ENCODE results near the gene ADAM12. TPM values are rescaled to one million over a fixed set of nuclear protein-coding genes. Genes with fewer than 3 reads are reported as not detected.

Gene ADAM12
- total RNA-seq, 1 experiment from 2014 or later: 0.24 TPM

DNA sequence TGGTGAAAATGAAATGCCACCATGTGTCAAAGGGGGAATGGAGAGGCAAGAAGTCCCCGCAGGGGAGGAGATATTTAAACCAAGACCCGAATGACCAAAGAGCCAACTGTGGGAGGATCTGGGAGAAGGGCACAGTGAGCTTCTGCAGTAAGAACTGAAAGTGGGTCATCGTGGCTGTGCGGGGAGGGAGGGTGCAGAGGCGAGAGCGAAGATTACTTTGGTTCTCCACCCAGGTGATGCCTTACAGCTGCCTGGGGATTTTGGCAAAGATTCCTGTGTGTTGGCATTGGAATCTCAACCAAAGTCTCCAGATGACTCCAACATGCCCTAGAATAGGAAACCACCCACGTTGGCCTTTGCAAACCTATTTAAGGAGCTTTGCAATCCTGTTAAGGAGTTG lies 44.2 kb upstream of the ADAM12 start:
- Histone ChIP-seq H3K18ac (ENCODE audit: insufficient read length, low read depth, low read length) (no peak overlapping the region), H4K8ac (replicated peaks; ENCODE audit: insufficient read length, low read depth, low read length) (no peak overlapping the region), H2BK5ac (ENCODE audit: insufficient read length, low read length) (no peak overlapping the region), H4K5ac (ENCODE audit: insufficient read length, low read depth, low read length) (no peak overlapping the region), H3K4me1 (ENCODE audit: insufficient read depth, low read length) (no peaks in the 10 kb centered on the region), H3K79me1 (ENCODE audit: insufficient read depth, low read depth, low read length, poor library complexity, severe bottlenecking) (no peaks in the 10 kb centered on the region), H4K91ac (ENCODE audit: insufficient read length, low read depth, low read length) (no peak overlapping the region), H3K4me2 (ENCODE audit: insufficient read depth, insufficient read length, low read length) (no peak overlapping the region), H3K9me3 (ENCODE audit: control insufficient read depth, low read depth, low read length) (no peaks in the 10 kb centered on the region), H3K23me2 (ENCODE audit: insufficient read length, low read depth, low read length, poor library complexity, severe bottlenecking) (no peaks in the 10 kb centered on the region), H2BK20ac (ENCODE audit: low read depth, low read length, poor library complexity, severe bottlenecking) (no peak overlapping the region), H2BK12ac (ENCODE audit: insufficient read length, low read depth, low read length) (no peak overlapping the region), H2AK5ac (ENCODE audit: insufficient read length, low read length) (no peak overlapping the region), H2BK15ac (ENCODE audit: low read depth, low read length) (no peak overlapping the region), H3K14ac (ENCODE audit: insufficient read depth, low read length) (no peak overlapping the region), H3K4ac (ENCODE audit: low read depth, low read length) (no peak overlapping the region), H3K9ac (ENCODE audit: extremely low read depth, insufficient read length, low read length) (no peak overlapping the region), H3K27ac (ENCODE audit: insufficient read length, low read depth, low read length) (no peak overlapping the region), H3K27me3 (ENCODE audit: insufficient read depth, low read length) (no peaks in the 10 kb centered on the region), H2BK120ac (ENCODE audit: low read depth, low read length, poor library complexity, severe bottlenecking) (no peak overlapping the region), H2AFZ (ENCODE audit: low read length) (no peak overlapping the region), H4K20me1 (ENCODE audit: control insufficient read depth, insufficient read depth, insufficient read length) (no peaks in the 10 kb centered on the region), H3K79me2 (ENCODE audit: insufficient read depth, low read length) (no peaks in the 10 kb centered on the region), H3T11ph (ENCODE audit: low read length) (no peak overlapping the region), H3K56ac (ENCODE audit: insufficient read length, low read depth, low read length) (no peak overlapping the region), H3K23ac (ENCODE audit: insufficient read length, low read depth, low read length) (no peak overlapping the region)
- WGBS (ENCODE audit: extremely low coverage, insufficient read length, low lambda C conversion rate): no CpG with 5 or more reads among the region's 7 CpGs
- no peak overlapping the region for H3K27ac Mint-ChIP-seq
- H3K9me3 Mint-ChIP-seq: no peaks in the 10 kb centered on the region; a peak in 1 of 5 replicates
- no peaks in the 10 kb centered on the region; a peak in 1 of 4 replicates for H3K4me1 Mint-ChIP-seq
- DNase-seq: no peak
- TF ChIP-seq, protein P1, sequence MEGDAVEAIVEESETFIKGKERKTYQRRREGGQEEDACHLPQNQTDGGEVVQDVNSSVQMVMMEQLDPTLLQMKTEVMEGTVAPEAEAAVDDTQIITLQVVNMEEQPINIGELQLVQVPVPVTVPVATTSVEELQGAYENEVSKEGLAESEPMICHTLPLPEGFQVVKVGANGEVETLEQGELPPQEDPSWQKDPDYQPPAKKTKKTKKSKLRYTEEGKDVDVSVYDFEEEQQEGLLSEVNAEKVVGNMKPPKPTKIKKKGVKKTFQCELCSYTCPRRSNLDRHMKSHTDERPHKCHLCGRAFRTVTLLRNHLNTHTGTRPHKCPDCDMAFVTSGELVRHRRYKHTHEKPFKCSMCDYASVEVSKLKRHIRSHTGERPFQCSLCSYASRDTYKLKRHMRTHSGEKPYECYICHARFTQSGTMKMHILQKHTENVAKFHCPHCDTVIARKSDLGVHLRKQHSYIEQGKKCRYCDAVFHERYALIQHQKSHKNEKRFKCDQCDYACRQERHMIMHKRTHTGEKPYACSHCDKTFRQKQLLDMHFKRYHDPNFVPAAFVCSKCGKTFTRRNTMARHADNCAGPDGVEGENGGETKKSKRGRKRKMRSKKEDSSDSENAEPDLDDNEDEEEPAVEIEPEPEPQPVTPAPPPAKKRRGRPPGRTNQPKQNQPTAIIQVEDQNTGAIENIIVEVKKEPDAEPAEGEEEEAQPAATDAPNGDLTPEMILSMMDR (conservative IDR thresholded peaks at IDR 0.05): no peak
- no peak overlapping the region for H3K4me3 Mint-ChIP-seq
- H3K27me3 Mint-ChIP-seq (ENCODE audit: low read depth): peaks cover 2% of the 10 kb centered on the region; the same call in 1 of the 2 replicates
- H3K36me3 Mint-ChIP-seq (ENCODE audit: insufficient read depth in 1 of 3, low read depth in 3 of 3): no peaks in the 10 kb centered on the region; a peak in 1 of 7 replicates

Data from H9 (cell line).